UCSD-AML1 (cell line): ENCODE data around the gene KRTAP12-2.

ENCODE experiments used
- DNase-seq: peaks from one replicate; lab custom pipeline; 2025; ENCODE audit not compliant: unreplicated experiment; lab: John Stamatoyannopoulos, UW

KRTAP12-2 gene

DNA sequence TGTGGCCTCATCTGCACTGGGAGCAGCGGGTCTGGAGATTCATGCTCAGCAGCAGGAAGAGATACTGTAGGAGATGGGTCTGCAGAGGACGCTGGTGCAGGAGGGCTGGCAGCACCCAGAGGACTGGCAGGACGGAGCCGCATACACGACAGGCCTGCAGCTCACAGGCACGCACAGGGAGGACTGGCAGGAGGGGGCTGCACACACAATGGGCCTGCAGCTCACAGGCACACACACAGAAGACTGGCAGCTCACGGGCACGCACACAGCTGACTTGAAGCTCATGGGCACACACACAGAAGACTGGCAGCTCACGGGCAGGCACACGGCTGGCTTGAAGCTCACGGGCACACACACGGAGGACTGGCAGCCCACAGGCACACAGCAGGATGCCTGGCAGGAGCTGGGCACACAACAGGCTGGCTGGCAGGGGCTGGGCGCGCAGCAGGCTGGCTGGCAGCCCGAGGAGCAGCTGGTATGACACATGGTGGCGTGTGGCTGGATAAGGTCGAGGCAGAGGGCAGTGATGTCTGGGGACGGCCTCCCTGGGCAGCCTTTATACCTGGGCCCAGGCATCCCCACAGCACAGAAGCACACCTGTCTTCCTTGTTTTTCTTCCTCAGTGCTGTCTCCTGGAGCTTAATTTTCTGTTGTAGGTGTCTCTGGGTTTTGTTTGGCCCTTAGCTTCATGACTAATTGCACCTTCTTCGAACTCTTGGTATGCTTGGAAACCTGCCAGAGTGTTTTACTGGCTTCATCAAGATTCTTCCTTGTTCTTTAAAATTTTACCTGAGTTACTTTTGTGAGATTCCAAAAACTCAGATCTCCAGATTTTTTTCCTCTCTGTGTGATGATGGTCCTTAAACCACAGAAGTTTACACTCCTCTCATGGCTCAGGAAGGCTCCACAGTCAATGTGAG, at the start of gene KRTAP12-2:
TSS of gene KRTAP12-2 (minus strand) at position 527 of the 920 bp plus-strand sequence. CDS start at position 486, 41 bp downstream.
- DNase-seq, result no peak

GRCh38 chr21:44714905-44715304, 48.2 kb upstream of the KRTAP12-2 start:
- DNase-seq, result no peak

DNA sequence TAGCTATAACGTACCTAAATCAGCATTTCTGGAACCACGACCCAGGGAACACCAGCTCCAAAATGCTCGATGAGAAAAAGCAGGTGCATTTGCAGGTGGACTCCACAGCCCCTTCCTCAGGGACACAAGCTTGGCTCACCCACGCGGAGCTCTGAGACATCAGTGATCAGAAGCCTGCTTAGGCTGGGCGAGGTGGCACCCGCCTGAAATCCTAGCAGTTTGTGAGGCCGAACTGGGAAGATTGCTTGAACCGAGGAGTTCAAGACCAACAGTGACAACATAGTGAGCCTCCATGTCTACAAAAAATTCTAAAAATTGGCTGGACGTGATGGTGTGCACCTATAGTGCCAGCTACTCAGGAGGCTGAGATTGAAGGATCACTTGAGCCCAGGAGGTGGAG, 47.1 kb upstream of the KRTAP12-2 start:
- no peak for DNase-seq

GRCh38 chr21:44713130-44713529, 46.4 kb upstream of the KRTAP12-2 start:
- DNase-seq, result no peak

DNA sequence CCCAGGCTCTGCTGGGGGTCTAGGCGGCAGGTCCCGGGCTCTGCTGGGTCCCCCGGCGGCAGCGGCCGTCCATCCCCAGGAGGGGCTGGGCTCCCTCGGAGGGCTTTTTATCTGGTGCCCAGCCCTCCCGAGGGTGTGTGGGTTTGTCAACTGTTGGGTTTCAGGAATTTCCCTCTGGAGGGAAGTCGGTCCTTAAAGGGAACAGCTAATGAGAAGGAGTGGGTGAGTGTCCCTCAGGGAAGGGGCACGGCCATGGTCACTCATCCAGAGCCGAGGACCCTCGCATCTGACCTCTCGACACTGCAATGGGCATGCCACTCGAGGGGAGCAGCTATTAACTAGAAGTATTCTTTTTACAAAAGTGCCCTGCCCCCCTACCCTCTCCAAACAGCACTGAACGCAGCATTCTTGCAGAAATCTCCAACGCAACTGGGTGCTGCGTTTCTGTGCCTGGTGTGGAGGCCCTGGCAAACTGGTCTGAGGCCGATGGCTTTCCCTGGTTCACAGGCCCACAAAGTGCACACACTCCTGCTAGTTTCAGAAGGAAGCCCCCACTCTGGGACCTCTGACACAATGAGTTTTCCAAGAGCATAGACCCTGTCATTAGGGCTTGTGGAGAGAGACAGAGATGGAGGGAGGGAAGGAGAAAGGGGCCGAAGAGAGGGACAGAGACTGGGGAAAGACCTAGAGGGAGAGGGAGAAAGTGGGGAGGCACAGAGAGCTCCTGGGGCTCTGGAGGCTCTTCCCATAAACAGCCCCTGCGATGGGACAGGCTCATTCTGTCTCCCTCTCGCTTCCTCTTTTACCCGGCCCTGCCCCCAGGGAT, 45.7 kb upstream of the KRTAP12-2 start:
- DNase-seq, result no peak

- DNase-seq, result no peak
These were observed 44.8 kb upstream of the KRTAP12-2 start, which contains the start of gene TSPEAR for GRCh38 chr21:44711327-44712202. Gene TSPEAR (minus strand): TSS chr21:44711572. CDS start chr21:44711514, 58 bp downstream.

DNA sequence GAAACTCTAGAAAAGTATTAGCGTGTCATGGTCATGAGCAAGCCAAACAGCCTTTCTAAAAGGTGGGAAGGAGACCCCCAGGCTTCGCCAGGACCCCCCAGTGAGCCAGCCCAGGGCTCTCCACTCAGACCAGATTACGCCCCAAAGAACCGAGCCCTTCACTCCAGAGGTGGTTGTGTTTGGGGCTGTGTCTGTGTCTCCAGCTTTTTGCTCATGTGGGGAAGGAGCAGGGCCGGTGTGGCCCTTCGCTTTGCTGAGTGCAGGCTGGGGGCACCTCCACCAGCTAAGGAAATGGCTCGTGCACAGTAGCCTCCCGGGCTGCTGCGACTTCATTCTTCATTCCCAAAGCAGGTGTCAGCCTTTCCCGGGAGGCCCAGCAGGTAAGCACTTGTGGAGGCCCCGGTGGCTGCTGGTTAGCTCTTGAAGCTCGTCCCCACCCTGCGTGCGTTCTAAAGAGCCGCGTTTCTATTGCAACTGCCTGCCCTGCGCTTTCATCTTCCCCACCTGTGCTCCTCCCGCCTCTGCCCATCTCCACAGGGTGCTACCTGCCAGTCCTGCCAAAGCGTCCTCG, 44.1 kb upstream of the KRTAP12-2 start:
- no peak for DNase-seq

DNA sequence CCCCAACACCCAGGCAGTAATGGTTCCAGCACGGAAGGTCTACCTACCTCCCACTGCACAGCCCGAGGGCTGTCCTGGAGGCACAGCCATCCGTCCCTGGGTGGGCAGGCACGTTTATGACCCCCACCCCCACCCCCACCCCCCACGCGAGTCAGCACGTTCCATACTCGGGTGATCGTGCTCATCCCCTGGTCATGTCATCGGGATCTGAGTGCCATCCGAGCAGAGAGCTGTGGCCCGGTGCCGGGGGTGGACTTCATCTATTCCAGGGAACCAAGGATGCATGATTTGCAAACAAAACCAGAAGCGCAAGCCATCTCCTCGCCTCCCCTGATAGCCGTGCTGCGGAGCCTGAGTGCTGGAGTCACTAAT, 43.6 kb upstream of the KRTAP12-2 start:
- no peak for DNase-seq

- no peak for DNase-seq
These were observed 42.9 kb upstream of the KRTAP12-2 start for GRCh38 chr21:44709426-44710293.

- no peak for DNase-seq
These were observed 42.2 kb upstream of the KRTAP12-2 start for GRCh38 chr21:44708866-44709425.

DNA sequence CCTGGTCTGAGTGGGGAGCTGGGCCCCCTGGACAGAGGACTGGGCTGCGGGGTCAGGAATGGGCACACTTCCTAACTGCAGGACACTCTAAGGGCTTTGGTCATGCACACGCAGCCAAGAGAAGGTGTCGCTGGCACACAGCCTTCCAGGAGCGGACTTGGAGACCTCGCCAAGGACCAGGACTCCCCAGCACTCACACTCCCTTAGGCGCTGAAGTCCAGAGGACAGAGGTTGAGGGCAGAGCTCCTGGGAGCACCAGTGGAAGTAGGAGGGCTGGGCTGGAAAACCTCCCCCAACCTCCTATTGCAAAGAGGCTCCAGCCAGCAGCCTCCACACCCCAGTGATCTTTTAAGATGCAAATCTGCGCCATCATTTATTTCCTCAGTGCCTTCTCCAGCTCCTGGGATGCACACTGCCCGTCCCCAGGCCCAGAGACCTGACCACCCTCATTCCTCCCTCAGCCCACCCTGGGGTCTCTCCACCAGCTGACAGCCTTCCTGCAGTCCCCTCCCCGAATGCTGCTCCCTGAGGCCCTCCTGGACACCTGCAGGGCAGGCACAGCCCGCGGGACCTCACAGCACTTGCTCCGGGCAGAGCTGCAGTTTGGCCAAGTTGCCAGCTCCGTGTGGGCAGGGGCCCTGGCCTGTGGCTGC, 41.6 kb upstream of the KRTAP12-2 start:
- no peak for DNase-seq

- no peak for DNase-seq
These were observed 40.2 kb upstream of the KRTAP12-2 start for GRCh38 chr21:44706706-44707581.

DNA sequence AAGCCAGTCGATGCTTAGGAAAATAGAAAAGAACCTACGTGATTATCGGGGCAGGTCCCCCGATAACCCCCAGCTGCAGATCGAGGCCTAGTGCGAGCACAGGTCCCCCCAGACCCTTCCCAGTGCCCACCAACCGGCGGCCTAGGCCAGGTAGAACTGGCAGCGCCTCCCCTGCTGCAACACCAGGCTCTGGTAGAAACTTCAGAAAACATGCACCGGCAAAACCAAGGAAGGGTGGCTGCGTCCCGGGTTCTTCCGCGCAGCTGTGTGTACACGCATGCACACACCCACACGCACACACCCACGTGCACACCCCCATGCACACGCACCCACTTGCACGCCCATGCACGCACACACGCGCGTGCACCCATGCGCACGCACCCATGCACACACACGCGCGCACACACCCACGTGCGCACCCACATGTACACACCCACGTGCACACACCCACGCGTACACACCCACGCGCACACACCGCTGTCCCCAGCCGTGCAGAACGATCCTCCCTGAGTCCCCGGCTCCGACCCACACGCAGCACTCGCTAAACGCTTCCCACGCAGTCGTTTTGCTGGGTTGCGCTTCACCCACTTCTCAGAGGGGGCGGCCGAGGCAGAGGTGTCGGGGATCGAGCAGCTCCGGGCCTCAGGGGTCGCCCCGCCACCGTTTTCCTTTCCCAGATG, 39.4 kb upstream of the KRTAP12-2 start:
- no peak for DNase-seq

GRCh38 chr21:44704636-44705001, 37.9 kb upstream of the KRTAP12-2 start:
- no peak for DNase-seq

GRCh38 chr21:44703731-44704635, 37.3 kb upstream of the KRTAP12-2 start:
- DNase-seq, result no peak
